ENCODE results near the gene NCKAP5L.

DNA sequence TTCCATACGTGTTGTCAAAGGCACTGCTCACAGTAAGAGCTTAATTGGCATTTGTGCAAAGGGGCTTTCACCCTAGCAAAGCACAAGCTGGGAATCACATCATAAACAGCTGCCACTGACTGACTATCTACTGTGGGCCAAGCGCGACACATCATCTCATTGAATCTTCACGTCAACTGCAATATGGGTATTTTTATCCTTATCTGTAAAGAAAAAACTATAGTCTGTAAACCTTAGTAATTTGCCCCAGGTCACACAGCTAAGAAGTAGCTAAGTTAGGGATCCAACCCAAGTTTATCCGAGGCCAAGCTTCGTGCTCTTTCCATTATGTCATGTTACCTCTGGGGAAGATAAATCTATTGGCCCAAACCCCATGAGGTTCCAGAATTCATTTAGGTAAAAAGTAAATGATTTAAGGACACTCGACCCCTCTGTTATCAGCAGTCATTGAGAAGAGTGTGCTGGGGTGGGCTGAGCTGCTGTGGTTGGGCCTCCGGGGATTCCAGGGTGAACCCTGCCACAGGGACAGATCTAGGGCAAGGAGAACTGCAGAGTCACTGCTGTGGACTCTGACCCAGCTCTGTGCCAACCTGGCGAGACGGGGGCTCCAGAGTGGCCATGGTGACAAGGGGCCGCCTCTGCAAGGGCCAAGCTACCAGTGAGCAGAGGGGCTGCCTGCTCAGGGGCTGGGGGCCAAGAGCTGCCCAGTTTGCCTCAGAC is 27.6 kb downstream of the NCKAP5L start:
- TF ChIP-seq CTCF (conservative IDR thresholded peaks at IDR 0.05; ENCODE audit: low read depth, low read length): no peak
- no peak for TF ChIP-seq EZH2 (IDR thresholded peaks at IDR 0.05; ENCODE audit: borderline replicate concordance, low read depth, low read length, poor library complexity, severe bottlenecking)
